GM18861 (cell line): Measurements from ENCODE around the gene GDI2.
"Not testable (repeated sequence)": the region's sequence is repeated elsewhere in the genome, so short reads cannot be mapped to it uniquely, and the experiment has no call there.

Source experiments
- ATAC-seq: cut with Tn5 transposase; IDR thresholded peaks from one replicate; pipeline ENCODE4 v1.9.1; 2021; ENCODE audit not compliant: unreplicated experiment

Gene GDI2

GRCh38 chr10:5828725-5829124 lies 15.5 kb upstream of the GDI2 start:
- no peak for ATAC-seq

- no peak for ATAC-seq
These were observed 14.6 kb upstream of the GDI2 start for GRCh38 chr10:5827841-5828240.

- ATAC-seq: not testable (repeated sequence)
These were observed 13.3 kb upstream of the GDI2 start for GRCh38 chr10:5826511-5826910.

GRCh38 chr10:5818894-5819293 lies 5.7 kb upstream of the GDI2 start:
- no peak for ATAC-seq

- no peak for ATAC-seq
These were observed 4.8 kb upstream of the GDI2 start for GRCh38 chr10:5818048-5818331.

GRCh38 chr10:5817322-5818047 lies 4.3 kb upstream of the GDI2 start:
- no peak for ATAC-seq

GRCh38 chr10:5816170-5816569 lies 2.9 kb upstream of the GDI2 start:
- peak; percentile 22 for ATAC-seq

- ATAC-seq: no peak
These were observed 1.2 kb upstream of the GDI2 start for GRCh38 chr10:5814110-5815107.

- ATAC-seq: peak; percentile 4
These were observed 218 bp downstream of the GDI2 start for GRCh38 chr10:5813091-5813340.

GRCh38 chr10:5812283-5813090 lies 747 bp downstream of the GDI2 start:
- peak; percentile 12 for ATAC-seq

GRCh38 chr10:5811387-5811821 lies 1.8 kb downstream of the GDI2 start:
- ATAC-seq: no peak

GRCh38 chr10:5810225-5810624 lies 3.0 kb downstream of the GDI2 start:
- ATAC-seq: no peak

GRCh38 chr10:5809527-5810154 lies 3.6 kb downstream of the GDI2 start:
- no peak for ATAC-seq

GRCh38 chr10:5808783-5809392 lies 4.3 kb downstream of the GDI2 start:
- ATAC-seq: not testable (repeated sequence)

GRCh38 chr10:5806745-5807144 lies 6.5 kb downstream of the GDI2 start:
- no peak for ATAC-seq

- no peak for ATAC-seq
These were observed 7.5 kb downstream of the GDI2 start for GRCh38 chr10:5805711-5806110.

GRCh38 chr10:5805260-5805659 lies 8.0 kb downstream of the GDI2 start:
- no peak for ATAC-seq

GRCh38 chr10:5804386-5804785 lies 8.8 kb downstream of the GDI2 start:
- ATAC-seq: no peak

- ATAC-seq: no peak
These were observed 12.5 kb downstream of the GDI2 start for GRCh38 chr10:5800782-5801181.

GRCh38 chr10:5794236-5794635 lies 19.0 kb downstream of the GDI2 start:
- no peak for ATAC-seq

GRCh38 chr10:5789626-5790025 lies 23.6 kb downstream of the GDI2 start:
- no peak for ATAC-seq
